Measurements from ENCODE around the gene FAM186B. TPM values are rescaled to one million over a fixed set of nuclear protein-coding genes. Genes with fewer than 3 reads are reported as not detected.
"Not testable (repeated sequence)": the region's sequence is repeated elsewhere in the genome, so short reads cannot be mapped to it uniquely, and the experiment has no call there.

FAM186B gene
- total RNA-seq, 1 donor from 2014 or later: 0.75 TPM

DNA sequence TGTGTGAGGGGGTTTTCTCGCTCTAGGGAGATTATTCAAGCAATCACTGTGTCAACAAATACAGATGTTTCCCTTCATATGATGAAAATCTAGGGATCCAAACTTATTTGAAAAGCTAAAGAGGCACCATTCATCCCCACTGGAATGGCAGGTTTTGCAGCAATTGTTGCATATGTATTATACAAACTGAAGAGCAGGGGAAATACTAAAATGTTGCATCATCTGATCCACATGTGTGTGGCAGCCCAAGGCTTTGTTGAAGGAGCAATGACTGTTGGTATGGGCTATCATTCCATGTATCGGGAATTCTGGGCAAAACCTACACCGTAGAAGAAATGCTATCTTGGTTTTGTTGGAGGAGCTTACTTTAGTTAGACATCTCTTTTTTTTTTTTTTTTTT, 13.8 kb upstream of the FAM186B start:
- Histone ChIP-seq H3K4me1 (peaks cover 20% of the 10 kb centered on the region), H3K4me3 (no peak overlapping the region), H3K9me3 (no peaks in the 10 kb centered on the region), H3K36me3 (no peaks in the 10 kb centered on the region), H3K27ac (no peak overlapping the region), H3K27me3 (no peaks in the 10 kb centered on the region)
- no peak for ATAC-seq
- intact Hi-C loops (cut with DNase I): no loop called here
- DNase-seq: no peak
- TF ChIP-seq, protein P1, sequence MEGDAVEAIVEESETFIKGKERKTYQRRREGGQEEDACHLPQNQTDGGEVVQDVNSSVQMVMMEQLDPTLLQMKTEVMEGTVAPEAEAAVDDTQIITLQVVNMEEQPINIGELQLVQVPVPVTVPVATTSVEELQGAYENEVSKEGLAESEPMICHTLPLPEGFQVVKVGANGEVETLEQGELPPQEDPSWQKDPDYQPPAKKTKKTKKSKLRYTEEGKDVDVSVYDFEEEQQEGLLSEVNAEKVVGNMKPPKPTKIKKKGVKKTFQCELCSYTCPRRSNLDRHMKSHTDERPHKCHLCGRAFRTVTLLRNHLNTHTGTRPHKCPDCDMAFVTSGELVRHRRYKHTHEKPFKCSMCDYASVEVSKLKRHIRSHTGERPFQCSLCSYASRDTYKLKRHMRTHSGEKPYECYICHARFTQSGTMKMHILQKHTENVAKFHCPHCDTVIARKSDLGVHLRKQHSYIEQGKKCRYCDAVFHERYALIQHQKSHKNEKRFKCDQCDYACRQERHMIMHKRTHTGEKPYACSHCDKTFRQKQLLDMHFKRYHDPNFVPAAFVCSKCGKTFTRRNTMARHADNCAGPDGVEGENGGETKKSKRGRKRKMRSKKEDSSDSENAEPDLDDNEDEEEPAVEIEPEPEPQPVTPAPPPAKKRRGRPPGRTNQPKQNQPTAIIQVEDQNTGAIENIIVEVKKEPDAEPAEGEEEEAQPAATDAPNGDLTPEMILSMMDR (IDR thresholded peaks at IDR 0.05): no peak

DNA sequence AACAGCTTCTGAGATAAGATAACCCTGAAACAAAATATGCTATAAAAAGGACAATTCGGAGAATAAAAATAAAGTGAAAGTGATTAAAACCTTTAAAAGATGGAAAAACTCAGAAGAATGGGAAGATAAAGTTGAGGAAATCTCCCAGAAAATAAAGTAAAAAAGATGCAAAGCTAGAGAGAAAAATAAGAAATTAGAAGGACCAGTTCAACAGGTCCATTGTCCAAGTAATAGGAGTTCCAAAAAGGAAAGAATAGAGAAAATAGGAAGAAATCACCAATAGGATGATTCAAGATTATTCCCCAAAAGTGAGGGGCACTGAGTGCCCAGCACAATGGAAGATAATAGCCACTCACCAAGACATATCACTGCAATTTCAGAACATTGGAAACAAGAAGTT, 13.1 kb upstream of the FAM186B start:
- Histone ChIP-seq H3K4me3 (no peak overlapping the region), H3K9me3 (no peaks in the 10 kb centered on the region), H3K27me3 (no peaks in the 10 kb centered on the region), H3K36me3 (no peaks in the 10 kb centered on the region), H3K27ac (no peak overlapping the region), H3K4me1 (peaks cover 15% of the 10 kb centered on the region)
- DNase-seq: no peak
- TF ChIP-seq, protein P1 (IDR thresholded peaks at IDR 0.05): no peak
- intact Hi-C loops (cut with DNase I): no loop called here
- ATAC-seq: no peak

DNA sequence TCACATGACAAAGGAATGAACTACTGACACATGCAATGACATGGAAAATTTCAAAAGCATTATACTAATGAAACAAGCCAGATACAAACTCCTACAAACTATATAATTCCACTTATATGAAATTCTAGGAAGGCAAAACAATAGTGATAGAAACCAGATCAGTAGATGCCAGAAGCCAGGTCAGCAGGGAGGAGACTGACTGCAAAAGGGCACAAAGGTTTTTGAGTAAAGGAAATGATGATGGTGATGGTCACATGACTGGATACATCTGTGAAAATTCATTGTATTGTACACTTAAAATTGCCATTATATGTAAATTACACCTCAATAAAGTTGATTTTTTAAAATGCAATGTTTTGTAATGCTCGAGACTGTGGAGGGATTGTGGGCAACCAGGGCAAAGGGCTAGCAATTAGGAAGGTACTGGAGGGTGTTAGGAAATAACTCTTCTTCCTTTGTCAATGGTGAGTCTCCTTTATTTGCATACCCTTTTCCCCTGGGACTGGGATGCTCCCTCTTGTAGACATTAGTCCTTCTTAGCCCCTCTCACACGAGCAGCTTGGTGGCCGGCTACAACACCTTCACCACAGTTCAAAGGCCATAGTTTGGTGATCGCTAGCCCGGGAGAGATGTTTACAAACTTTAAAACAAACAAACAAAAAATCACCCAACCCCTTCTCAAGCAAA, 11.2 kb upstream of the FAM186B start:
- no peaks in the 10 kb centered on the region for H3K36me3 ChIP-seq
- ATAC-seq: no peak
- H3K4me3 ChIP-seq: no peak overlapping the region
- H3K9me3 ChIP-seq: no peaks in the 10 kb centered on the region
- no peaks in the 10 kb centered on the region for H3K27me3 ChIP-seq
- no peak for DNase-seq
- H3K27ac ChIP-seq: no peak overlapping the region
- TF ChIP-seq, protein P1 (IDR thresholded peaks at IDR 0.05): no peak
- intact Hi-C loops (cut with DNase I): no loop called here
- H3K4me1 ChIP-seq: peaks cover 5% of the 10 kb centered on the region

DNA sequence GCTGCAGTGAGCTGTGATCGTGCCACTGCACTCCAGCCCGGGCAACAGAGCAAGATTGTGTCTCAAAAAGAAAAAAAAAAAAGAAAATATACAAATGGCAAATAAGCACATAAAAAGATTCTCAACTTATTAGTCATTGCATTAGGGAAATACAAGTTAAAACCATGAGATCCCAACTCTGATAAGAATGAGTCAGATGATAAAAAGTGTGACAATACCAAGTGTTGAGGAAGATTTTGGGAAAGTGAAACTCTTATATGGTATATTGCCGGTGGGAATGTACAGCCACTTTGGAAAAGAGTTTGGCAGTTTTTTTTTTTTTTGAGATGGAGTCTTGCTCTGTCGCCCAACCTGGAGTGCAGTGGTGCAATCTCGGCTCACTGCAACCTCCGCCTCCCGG, 10.3 kb upstream of the FAM186B start:
- TF ChIP-seq, protein P1 (IDR thresholded peaks at IDR 0.05): no peak
- no peaks in the 10 kb centered on the region for H3K36me3 ChIP-seq
- ATAC-seq (no peak), DNase-seq (no peak)
- no peak overlapping the region for H3K27ac ChIP-seq
- no peak overlapping the region for H3K4me3 ChIP-seq
- no peaks in the 10 kb centered on the region for H3K4me1 ChIP-seq
- intact Hi-C loops (cut with DNase I): no loop called here
- H3K9me3 ChIP-seq: no peaks in the 10 kb centered on the region
- H3K27me3 ChIP-seq: no peaks in the 10 kb centered on the region

DNA sequence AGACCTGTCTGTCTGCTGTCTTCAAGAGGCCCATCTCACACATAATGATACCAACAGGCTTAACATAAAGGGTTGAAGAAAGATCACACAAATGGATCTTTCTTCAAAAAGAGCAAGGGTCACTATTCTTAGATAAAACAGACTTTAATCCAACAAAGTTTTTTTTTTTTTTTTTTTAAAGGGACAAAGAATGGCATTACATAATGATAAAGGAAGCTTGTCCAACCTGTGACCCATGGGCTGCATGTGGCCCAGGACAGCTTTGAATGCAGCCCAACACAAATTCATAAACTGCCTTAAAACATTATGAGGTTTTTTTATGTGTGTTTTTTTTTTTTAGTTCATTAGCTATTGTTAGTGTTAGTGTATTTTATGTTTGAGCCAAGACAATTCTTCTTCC, 6.8 kb upstream of the FAM186B start:
- no peak overlapping the region for H3K4me3 ChIP-seq
- intact Hi-C loops (cut with DNase I): no loop called here
- no peak for DNase-seq
- no peaks in the 10 kb centered on the region for H3K4me1 ChIP-seq
- H3K9me3 ChIP-seq: no peaks in the 10 kb centered on the region
- no peak for ATAC-seq
- no peak overlapping the region for H3K27ac ChIP-seq
- TF ChIP-seq, protein P1 (IDR thresholded peaks at IDR 0.05): no peak
- no peaks in the 10 kb centered on the region for H3K27me3 ChIP-seq
- H3K36me3 ChIP-seq: no peaks in the 10 kb centered on the region

DNA sequence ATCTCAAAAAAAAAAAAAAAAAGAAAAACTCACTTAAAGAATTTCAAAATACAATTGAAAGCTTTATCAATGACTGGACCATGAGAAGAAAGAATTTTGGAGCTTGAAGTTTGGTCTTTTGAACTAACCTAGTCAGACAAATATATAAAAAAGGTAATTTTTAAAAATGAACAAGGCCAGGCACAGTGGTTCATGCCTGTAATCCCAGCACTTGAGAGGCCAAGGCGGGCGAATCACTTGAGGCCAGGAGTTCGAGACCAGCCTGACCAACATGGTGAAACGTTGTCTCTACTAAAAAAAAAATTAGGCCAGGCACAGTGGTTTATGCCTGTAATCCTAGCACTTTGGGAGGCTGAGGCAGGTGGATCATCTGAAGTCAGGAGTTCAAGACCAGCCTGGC, 5.3 kb upstream of the FAM186B start:
- ATAC-seq; H3K27ac ChIP-seq; DNase-seq; H3K4me3 ChIP-seq; H3K4me1 ChIP-seq; H3K27me3 ChIP-seq; H3K9me3 ChIP-seq; H3K36me3 ChIP-seq; intact Hi-C loops (cut with DNase I): not testable (repeated sequence)
